Type B pancreatic cell (in vitro differentiated cells): ENCODE measurements around the gene COL5A2. TPM values are rescaled to one million over a fixed set of nuclear protein-coding genes. Genes with fewer than 3 reads are reported as not detected.

ENCODE experiments used
- DNase-seq: peaks from one replicate; pipeline ENCODE4 v3.0.0; 2021; ENCODE audit warnings: mixed read lengths; ENCODE audit not compliant: unreplicated experiment; ENCODE audit errors: extremely low spot score
- H3K27ac Mint-ChIP-seq: 2 replicates; pipeline ENCODE4 v1.8.0; 2021; ENCODE audit warnings: mild to moderate bottlenecking, mixed read lengths
- H3K27me3 Mint-ChIP-seq: 2 replicates; pipeline ENCODE4 v1.8.0; 2021; ENCODE audit warnings: mixed read lengths
- H3K36me3 Mint-ChIP-seq: 2 replicates; pipeline ENCODE4 v1.8.0; 2021; ENCODE audit warnings: mixed read lengths
- H3K4me1 Mint-ChIP-seq: one replicate; pipeline ENCODE4 v1.8.0; 2021; ENCODE audit warnings: mixed read lengths; ENCODE audit not compliant: unreplicated experiment
- H3K4me3 Mint-ChIP-seq: 2 replicates; pipeline ENCODE4 v1.8.0; 2021; ENCODE audit warnings: mild to moderate bottlenecking, mixed read lengths
- H3K9me3 Mint-ChIP-seq: 2 replicates; pipeline ENCODE4 v1.8.0; 2021; ENCODE audit warnings: mixed read lengths
- total RNA-seq: library from RNA; stranded (reverse); gene quantifications from 2 replicates; pipeline ENCODE4 v1.2.1, GENCODE V29; 2021; ENCODE audit warnings: low replicate concordance
- TF ChIP-seq, protein P1 (sequence below): fragments of 200-600 bp; sonication (generic); conservative IDR thresholded peaks from 2 replicates; pipeline ENCODE4 v1.5.0; 2021; ENCODE audit warnings: antibody characterized with exemption, mild to moderate bottlenecking

COL5A2 gene
- total RNA-seq, 1 donor from 2014 or later = 137 TPM

DNA sequence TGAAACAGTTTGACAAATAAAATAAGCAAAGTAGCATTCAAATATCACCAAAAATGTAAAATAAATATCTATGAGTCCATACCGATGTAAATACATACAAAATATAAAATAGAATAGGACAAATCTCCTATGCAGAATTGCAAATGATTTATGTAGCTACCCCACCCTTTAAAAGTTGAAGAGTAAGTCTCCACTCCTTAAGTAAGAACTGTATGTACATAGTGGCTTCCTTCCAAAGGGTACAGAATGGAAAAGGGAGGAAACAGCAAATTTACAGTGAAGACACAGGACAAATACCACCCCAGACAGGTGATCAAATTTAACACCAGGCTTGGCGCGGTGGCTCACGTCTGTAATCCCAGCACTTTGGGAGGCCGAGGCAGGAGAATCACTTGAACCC, 40.8 kb downstream of the COL5A2 start:
- no peak for DNase-seq
- Mint-ChIP-seq H3K27ac (no peak overlapping the region), H3K27me3 (no peaks in the 10 kb centered on the region), H3K4me1 (peaks cover under 1% of the 10 kb centered on the region), H3K4me3 (no peak overlapping the region), H3K9me3 (no peaks in the 10 kb centered on the region), H3K36me3 (peaks cover 3% of the 10 kb centered on the region)
- TF ChIP-seq, protein P1, sequence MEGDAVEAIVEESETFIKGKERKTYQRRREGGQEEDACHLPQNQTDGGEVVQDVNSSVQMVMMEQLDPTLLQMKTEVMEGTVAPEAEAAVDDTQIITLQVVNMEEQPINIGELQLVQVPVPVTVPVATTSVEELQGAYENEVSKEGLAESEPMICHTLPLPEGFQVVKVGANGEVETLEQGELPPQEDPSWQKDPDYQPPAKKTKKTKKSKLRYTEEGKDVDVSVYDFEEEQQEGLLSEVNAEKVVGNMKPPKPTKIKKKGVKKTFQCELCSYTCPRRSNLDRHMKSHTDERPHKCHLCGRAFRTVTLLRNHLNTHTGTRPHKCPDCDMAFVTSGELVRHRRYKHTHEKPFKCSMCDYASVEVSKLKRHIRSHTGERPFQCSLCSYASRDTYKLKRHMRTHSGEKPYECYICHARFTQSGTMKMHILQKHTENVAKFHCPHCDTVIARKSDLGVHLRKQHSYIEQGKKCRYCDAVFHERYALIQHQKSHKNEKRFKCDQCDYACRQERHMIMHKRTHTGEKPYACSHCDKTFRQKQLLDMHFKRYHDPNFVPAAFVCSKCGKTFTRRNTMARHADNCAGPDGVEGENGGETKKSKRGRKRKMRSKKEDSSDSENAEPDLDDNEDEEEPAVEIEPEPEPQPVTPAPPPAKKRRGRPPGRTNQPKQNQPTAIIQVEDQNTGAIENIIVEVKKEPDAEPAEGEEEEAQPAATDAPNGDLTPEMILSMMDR = no peak

DNA sequence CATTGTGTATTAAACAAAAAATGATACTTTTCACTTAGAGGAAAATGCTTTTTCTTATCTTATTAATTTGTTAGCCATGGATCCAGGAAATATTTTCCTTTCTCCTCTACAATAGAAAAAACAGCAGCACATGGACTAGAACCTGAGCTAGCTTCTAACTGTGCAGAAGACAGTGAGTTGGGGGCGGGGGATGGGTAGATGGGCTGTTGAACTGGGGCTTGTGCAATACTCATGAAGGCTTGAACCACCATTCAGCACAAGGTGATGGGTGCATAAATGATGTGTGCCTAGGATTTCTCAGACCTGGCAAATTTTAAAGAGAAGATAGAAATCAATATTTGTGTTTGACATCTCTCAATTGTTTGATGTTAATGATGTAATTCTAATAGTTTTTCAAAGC, 42.0 kb downstream of the COL5A2 start:
- Mint-ChIP-seq H3K27ac (no peak overlapping the region), H3K4me3 (no peak overlapping the region), H3K4me1 (no peaks in the 10 kb centered on the region), H3K36me3 (peaks cover 3% of the 10 kb centered on the region), H3K27me3 (no peaks in the 10 kb centered on the region), H3K9me3 (no peaks in the 10 kb centered on the region)
- DNase-seq = no peak
- TF ChIP-seq, protein P1 = no peak

DNA sequence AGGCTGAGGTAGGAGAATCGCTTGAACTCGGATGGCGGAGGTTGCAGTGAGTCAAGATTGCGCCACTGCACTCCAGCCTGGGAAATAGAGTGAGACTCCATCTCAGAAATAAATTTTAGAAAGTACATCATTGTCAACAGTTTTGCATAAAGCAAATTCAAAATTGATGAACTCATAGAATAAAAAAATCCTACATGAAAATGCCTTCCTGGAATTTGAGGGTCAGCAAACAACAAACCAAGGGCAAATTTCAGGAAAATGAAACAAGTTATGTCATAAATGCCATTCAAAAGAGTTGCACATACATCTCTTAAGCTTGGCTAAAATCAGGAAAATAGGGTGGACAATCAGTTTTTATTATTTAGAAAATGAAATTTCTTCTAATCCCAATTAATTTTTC, 45.1 kb downstream of the COL5A2 start:
- no peak for DNase-seq
- Mint-ChIP-seq H3K4me1 (peaks cover 5% of the 10 kb centered on the region), H3K9me3 (no peaks in the 10 kb centered on the region), H3K4me3 (no peak overlapping the region), H3K36me3 (peaks cover 7% of the 10 kb centered on the region), H3K27me3 (no peaks in the 10 kb centered on the region), H3K27ac (no peak overlapping the region)
- TF ChIP-seq, protein P1 = no peak

DNA sequence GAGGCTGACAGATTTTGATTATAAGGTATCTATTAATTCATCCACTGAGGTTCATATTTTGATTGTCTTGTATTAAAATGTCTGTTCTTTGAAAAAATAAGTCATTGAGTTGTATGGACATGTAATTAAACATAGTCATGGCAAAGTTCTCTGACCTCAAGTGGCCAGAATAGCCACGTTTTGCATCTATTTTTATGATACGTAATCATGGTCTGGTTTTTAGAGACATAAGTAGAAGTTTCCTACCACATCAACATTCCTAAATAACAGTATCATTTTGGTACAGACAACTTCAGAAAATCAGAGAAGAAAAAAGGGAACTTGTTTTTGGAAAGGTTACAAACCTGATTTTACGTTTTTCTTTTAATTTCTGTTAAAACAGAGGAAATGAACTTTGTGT, 47.6 kb downstream of the COL5A2 start:
- no peak overlapping the region for H3K4me3 Mint-ChIP-seq
- TF ChIP-seq, protein P1 = no peak
- H3K4me1 Mint-ChIP-seq = peaks cover 15% of the 10 kb centered on the region
- no peaks in the 10 kb centered on the region for H3K27me3 Mint-ChIP-seq
- no peak for DNase-seq
- no peaks in the 10 kb centered on the region for H3K9me3 Mint-ChIP-seq
- H3K36me3 Mint-ChIP-seq = peaks cover 4% of the 10 kb centered on the region
- H3K27ac Mint-ChIP-seq = no peak overlapping the region

DNA sequence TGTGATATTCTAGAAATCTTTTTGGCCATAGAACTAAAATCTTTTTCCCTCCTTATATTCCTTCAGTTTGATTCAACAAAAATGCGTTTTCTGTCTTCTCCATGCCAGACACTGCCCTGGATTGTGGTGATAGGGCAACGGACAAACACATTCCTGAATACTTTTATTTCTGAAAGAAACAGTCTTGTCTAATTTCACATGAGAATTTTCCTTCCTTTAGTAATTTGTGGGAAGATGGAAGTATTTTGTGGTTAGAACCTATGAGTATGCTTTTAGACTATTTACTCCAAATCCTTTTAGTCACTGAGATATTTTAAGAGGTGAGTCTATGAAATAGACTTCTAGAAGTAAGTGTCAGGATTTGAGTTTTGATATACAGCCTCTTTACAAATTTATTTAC, 49.6 kb downstream of the COL5A2 start:
- H3K4me1 Mint-ChIP-seq = peaks cover 15% of the 10 kb centered on the region
- no peak overlapping the region for H3K4me3 Mint-ChIP-seq
- H3K27me3 Mint-ChIP-seq = no peaks in the 10 kb centered on the region
- no peaks in the 10 kb centered on the region for H3K9me3 Mint-ChIP-seq
- DNase-seq = no peak
- peaks cover 4% of the 10 kb centered on the region for H3K36me3 Mint-ChIP-seq
- TF ChIP-seq, protein P1 = no peak
- no peak overlapping the region for H3K27ac Mint-ChIP-seq

DNA sequence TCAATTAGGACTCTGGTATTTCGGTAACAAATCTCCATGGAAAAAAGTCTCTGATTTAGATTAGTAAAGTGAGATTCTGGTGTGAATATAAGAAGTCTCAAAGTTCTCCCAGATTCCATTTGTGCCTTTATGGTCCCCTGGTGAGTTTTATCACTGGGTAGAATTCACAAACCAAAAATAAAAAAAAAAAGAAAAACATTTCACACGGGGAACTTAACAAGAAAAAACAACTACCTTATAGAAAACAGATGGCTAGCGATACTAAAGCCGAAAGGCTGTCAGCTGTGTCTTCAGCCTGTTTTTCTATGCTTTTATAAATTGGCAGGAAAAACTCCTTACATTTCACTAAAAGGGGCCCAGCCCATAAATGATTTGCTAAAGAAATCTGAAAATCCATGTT, 50.6 kb downstream of the COL5A2 start:
- peaks cover 15% of the 10 kb centered on the region for H3K4me1 Mint-ChIP-seq
- no peak overlapping the region for H3K27ac Mint-ChIP-seq
- no peaks in the 10 kb centered on the region for H3K9me3 Mint-ChIP-seq
- TF ChIP-seq, protein P1 = no peak
- H3K36me3 Mint-ChIP-seq = peaks cover 4% of the 10 kb centered on the region
- no peak for DNase-seq
- no peaks in the 10 kb centered on the region for H3K27me3 Mint-ChIP-seq
- H3K4me3 Mint-ChIP-seq = peak overlapping the region; percentile 35
